NB4 (cell line): ENCODE measurements around the gene ZNRF3.

Experiments
- POLR2A ChIP-seq: IDR thresholded peaks from 2 replicates; pipeline ENCODE4 v1.6.1; 2011; ENCODE audit warnings: mild to moderate bottlenecking; ENCODE audit not compliant: insufficient read length; ENCODE audit errors: extremely low read depth
- TF ChIP-seq, protein P1 (sequence below): IDR thresholded peaks from one replicate; pipeline ENCODE4 v1.5.1; 2012; ENCODE audit warnings: low read depth, low read length

DNA sequence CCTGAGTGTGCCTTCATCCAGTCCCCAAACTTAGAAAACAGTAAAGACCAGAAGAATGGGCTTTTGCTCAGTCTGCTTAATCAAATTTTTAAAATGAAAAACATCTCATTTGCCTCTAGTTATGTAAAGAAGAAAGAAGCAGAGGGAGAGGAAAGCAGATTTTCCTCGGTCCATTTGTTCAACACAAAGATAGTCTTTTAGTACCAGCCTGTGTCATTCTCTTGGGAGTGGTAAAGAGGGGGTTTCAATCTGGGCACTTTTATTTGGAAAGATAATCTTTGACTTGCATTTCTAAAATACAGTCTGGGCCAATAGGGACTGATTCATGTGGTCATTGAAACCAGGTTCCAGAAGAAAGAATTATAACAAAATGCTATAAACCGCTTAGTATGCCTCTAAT lies 218.9 kb downstream of the ZNRF3 start:
- TF ChIP-seq, protein P1, sequence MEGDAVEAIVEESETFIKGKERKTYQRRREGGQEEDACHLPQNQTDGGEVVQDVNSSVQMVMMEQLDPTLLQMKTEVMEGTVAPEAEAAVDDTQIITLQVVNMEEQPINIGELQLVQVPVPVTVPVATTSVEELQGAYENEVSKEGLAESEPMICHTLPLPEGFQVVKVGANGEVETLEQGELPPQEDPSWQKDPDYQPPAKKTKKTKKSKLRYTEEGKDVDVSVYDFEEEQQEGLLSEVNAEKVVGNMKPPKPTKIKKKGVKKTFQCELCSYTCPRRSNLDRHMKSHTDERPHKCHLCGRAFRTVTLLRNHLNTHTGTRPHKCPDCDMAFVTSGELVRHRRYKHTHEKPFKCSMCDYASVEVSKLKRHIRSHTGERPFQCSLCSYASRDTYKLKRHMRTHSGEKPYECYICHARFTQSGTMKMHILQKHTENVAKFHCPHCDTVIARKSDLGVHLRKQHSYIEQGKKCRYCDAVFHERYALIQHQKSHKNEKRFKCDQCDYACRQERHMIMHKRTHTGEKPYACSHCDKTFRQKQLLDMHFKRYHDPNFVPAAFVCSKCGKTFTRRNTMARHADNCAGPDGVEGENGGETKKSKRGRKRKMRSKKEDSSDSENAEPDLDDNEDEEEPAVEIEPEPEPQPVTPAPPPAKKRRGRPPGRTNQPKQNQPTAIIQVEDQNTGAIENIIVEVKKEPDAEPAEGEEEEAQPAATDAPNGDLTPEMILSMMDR, result no peak
- TF ChIP-seq POLR2A, result no peak
